Measurements from ENCODE around the gene TRABD2B. TPM values are rescaled to one million over a fixed set of nuclear protein-coding genes. Genes with fewer than 3 reads are reported as not detected.

The TRABD2B gene
- total and polyA plus RNA-seq, 2 experiments from 2014 or later = not detected

DNA sequence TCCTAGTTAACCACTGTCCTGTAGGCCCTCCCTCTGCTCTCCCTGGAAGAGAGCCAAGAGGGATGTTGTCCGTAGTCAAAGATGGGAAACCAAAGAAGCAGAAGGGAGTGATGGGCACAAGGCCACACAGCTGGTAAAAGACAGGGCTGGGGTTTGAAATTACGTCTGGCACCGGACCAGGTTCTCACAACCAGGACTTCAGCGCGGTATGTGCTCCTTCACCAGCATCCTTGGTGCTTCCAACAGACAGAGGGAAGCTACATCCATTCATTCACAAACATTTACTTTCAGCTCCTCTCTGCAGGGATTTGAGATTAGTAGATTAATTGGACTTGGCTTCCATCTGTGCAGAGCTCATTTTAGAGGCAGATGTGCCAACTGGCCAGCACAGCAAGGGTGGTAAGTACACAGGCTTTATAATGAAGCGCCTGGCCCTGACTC, 191.2 kb downstream of the TRABD2B start:
- H3K27me3 ChIP-seq (replicated peaks; ENCODE audit: insufficient read depth) = no peaks in the 10 kb centered on the region; the same call in 1 of the 2 replicates
- H3K4me3 ChIP-seq = no peak overlapping the region
- H3K9me2 ChIP-seq (ENCODE audit: insufficient read depth) = no peaks in the 10 kb centered on the region
- H3K79me2 ChIP-seq (ENCODE audit: insufficient read depth) = no peaks in the 10 kb centered on the region
- H4K20me1 ChIP-seq (ENCODE audit: insufficient read depth) = no peaks in the 10 kb centered on the region
- H3K4me2 ChIP-seq (ENCODE audit: unreplicated experiment) = no peak overlapping the region
- DNase-seq = no peak
- no peak overlapping the region for H3K27ac ChIP-seq
- H2AFZ ChIP-seq = no peak overlapping the region
- H3K9ac ChIP-seq = no peak overlapping the region
- in situ Hi-C loops (cut with MboI) = no loop called here
- H3K9me3 ChIP-seq (ENCODE audit: low read depth) = no peaks in the 10 kb centered on the region
- WGBS, 2 experiments (ENCODE audit: low coverage in 1 of 2, low lambda C conversion rate in 2 of 2, missing lambda C conversion rate in 2 of 2) = 9% methylated on average over 6 of the region's 6 CpGs
- no peaks in the 10 kb centered on the region for H3K4me1 ChIP-seq (ENCODE audit: insufficient read depth)
- no peaks in the 10 kb centered on the region for H3F3A ChIP-seq (ENCODE audit: insufficient read depth)
- H3K36me3 ChIP-seq (ENCODE audit: low read depth) = no peaks in the 10 kb centered on the region
- TF ChIP-seq EZH2 (IDR thresholded peaks at IDR 0.05; ENCODE audit: insufficient read depth, poor library complexity, severe bottlenecking) (no peak), EZH2phosphoT487 (IDR thresholded peaks at IDR 0.05; ENCODE audit: insufficient read depth, low read depth) (no peak)

DNA sequence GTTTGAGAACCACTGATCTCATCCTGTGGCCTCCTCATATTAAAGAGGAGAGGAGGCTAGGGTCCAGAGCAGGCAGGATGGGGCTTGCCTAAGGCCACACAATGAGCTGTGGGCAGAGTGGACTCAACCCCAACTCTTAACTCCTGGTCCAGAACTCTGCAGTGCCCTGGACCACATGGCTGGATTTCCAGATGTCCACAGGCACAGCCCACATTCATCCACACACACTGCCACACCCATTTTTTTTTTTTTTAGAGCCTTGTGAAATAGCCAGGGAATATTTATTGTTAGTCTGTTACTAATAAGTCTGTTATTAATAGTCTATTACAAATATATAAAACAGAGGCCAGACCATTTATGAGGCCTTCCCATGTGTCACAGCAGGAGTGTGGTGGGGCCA, 192.2 kb downstream of the TRABD2B start:
- Histone ChIP-seq H2AFZ (no peak overlapping the region), H3K9me3 (ENCODE audit: low read depth) (no peaks in the 10 kb centered on the region), H3K79me2 (ENCODE audit: insufficient read depth) (no peaks in the 10 kb centered on the region), H3K27ac (no peak overlapping the region), H3F3A (ENCODE audit: insufficient read depth) (no peaks in the 10 kb centered on the region), H3K9ac (no peak overlapping the region), H3K4me2 (ENCODE audit: unreplicated experiment) (no peak overlapping the region), H3K4me3 (no peak overlapping the region), H4K20me1 (ENCODE audit: insufficient read depth) (no peaks in the 10 kb centered on the region), H3K4me1 (ENCODE audit: insufficient read depth) (no peaks in the 10 kb centered on the region), H3K36me3 (ENCODE audit: low read depth) (no peaks in the 10 kb centered on the region), H3K9me2 (ENCODE audit: insufficient read depth) (no peaks in the 10 kb centered on the region), H3K27me3 (replicated peaks; ENCODE audit: insufficient read depth) (no peaks in the 10 kb centered on the region; the same call in 1 of the 2 replicates)
- TF ChIP-seq EZH2 (IDR thresholded peaks at IDR 0.05; ENCODE audit: insufficient read depth, poor library complexity, severe bottlenecking) (no peak), EZH2phosphoT487 (IDR thresholded peaks at IDR 0.05; ENCODE audit: insufficient read depth, low read depth) (no peak)
- DNase-seq = no peak
- in situ Hi-C loops (cut with MboI) = no loop called here

DNA sequence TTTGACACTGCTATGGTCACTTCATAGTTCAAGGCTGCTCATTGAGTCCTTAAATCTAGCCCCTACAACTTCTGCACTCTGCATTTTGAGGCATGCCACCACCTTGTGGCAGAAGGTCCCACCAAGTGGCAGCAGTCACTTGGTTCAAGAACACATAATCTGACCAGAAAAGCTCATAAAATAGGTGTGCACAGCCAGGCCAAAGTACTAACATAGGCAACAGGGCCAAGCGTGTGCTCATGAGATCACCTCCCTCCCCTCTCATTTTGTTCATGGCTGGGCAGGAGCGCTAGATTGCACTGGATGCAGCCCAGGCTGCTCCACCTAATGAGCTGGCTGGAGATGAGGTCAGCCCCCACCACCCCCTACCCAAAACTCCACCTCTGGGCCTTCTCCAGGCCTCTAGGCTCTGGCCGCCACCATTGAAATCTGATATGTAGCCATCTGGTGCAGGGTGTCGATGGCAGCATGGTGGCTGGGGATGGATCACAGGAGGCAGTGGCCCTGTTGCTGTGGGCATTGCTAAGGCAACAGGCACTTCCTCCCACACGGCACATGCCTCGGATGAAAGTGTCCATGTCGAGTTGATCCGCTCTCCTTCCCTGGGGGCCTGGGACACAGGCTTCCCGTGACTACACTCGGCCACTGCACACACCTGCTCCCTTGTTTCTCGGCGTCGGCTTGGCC, 193.2 kb downstream of the TRABD2B start:
- Histone ChIP-seq H3K9ac (no peak overlapping the region), H3K9me3 (ENCODE audit: low read depth) (no peaks in the 10 kb centered on the region), H3K4me3 (no peak overlapping the region), H2AFZ (no peak overlapping the region), H3K9me2 (ENCODE audit: insufficient read depth) (no peaks in the 10 kb centered on the region), H3K36me3 (ENCODE audit: low read depth) (no peaks in the 10 kb centered on the region), H3K27me3 (replicated peaks; ENCODE audit: insufficient read depth) (no peaks in the 10 kb centered on the region; the same call in 1 of the 2 replicates), H3K79me2 (ENCODE audit: insufficient read depth) (no peaks in the 10 kb centered on the region), H4K20me1 (ENCODE audit: insufficient read depth) (no peaks in the 10 kb centered on the region), H3K27ac (no peak overlapping the region), H3K4me2 (ENCODE audit: unreplicated experiment) (no peak overlapping the region), H3K4me1 (ENCODE audit: insufficient read depth) (no peaks in the 10 kb centered on the region), H3F3A (ENCODE audit: insufficient read depth) (no peaks in the 10 kb centered on the region)
- TF ChIP-seq EZH2phosphoT487 (IDR thresholded peaks at IDR 0.05; ENCODE audit: insufficient read depth, low read depth) = no peak
- no peak for TF ChIP-seq EZH2 (IDR thresholded peaks at IDR 0.05; ENCODE audit: insufficient read depth, poor library complexity, severe bottlenecking)
- in situ Hi-C loops (cut with MboI) = no loop called here
- no peak for DNase-seq
- WGBS, 2 experiments (ENCODE audit: low coverage in 1 of 2, low lambda C conversion rate in 2 of 2, missing lambda C conversion rate in 2 of 2) = 68 to 78% methylated on average over 13 of the region's 13 CpGs

DNA sequence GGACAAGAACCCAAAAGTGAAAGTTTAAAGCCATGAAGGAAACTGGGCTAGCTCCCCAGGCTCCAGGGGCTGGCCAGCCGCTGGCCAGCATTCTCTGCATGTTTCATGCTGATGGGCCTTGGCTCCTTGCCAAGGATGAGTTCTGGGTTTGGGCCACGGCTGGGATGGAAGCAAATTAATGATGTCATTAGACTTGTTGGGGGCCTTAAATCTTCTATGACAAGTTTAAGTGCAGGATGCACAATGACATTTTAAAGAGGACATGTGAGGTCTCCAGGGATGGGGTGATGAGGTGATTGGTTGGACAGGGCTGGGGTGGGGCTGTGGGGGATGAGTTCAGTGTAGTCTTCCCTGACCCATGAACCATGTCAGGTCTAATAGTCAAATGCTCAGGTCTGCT, 199.6 kb downstream of the TRABD2B start:
- no peak overlapping the region for H2AFZ ChIP-seq
- no peak overlapping the region for H3K27ac ChIP-seq
- no peaks in the 10 kb centered on the region for H3K4me1 ChIP-seq (ENCODE audit: insufficient read depth)
- no peak for TF ChIP-seq EZH2phosphoT487 (IDR thresholded peaks at IDR 0.05; ENCODE audit: insufficient read depth, low read depth)
- TF ChIP-seq EZH2 (IDR thresholded peaks at IDR 0.05; ENCODE audit: insufficient read depth, poor library complexity, severe bottlenecking) = no peak
- H3F3A ChIP-seq (ENCODE audit: insufficient read depth) = no peaks in the 10 kb centered on the region
- H3K27me3 ChIP-seq (replicated peaks; ENCODE audit: insufficient read depth) = no peaks in the 10 kb centered on the region; the same call in 1 of the 2 replicates
- no peaks in the 10 kb centered on the region for H4K20me1 ChIP-seq (ENCODE audit: insufficient read depth)
- no peak overlapping the region for H3K4me2 ChIP-seq (ENCODE audit: unreplicated experiment)
- H3K79me2 ChIP-seq (ENCODE audit: insufficient read depth) = no peaks in the 10 kb centered on the region
- H3K9ac ChIP-seq = no peak overlapping the region
- WGBS, 2 experiments (ENCODE audit: low coverage in 1 of 2, low lambda C conversion rate in 2 of 2, missing lambda C conversion rate in 2 of 2) = 3 to 9% methylated on average over 2 of the region's 2 CpGs
- DNase-seq = no peak
- H3K36me3 ChIP-seq (ENCODE audit: low read depth) = no peaks in the 10 kb centered on the region
- H3K9me2 ChIP-seq (ENCODE audit: insufficient read depth) = no peaks in the 10 kb centered on the region
- no peaks in the 10 kb centered on the region for H3K9me3 ChIP-seq (ENCODE audit: low read depth)
- in situ Hi-C loops (cut with MboI) = no loop called here
- no peak overlapping the region for H3K4me3 ChIP-seq

All from GM23248 (cell line).